ENCODE results near the gene C9orf85.

GRCh38 chr9:71876829-71877228 lies 34.6 kb upstream of the C9orf85 start:
- TF ChIP-seq CTCF (IDR thresholded peaks at IDR 0.05) (no peak), POLR2A (IDR thresholded peaks at IDR 0.05) (no peak)

Measured in adrenal gland (tissue), 5 donors.